Heart left ventricle (tissue), 16 donors: Measurements from ENCODE around the gene MLLT3. TPM values are rescaled to one million over a fixed set of nuclear protein-coding genes. Genes with fewer than 3 reads are reported as not detected.

Source experiments
- ATAC-seq, 4 donors: fragments of 200-7000 bp; cut with Tn5 transposase; one replicate each; pipeline ENCODE4 v1.9.1; 2020 to 2022; ENCODE audit warnings: moderate library complexity in 4 of 4, mild to moderate bottlenecking in 3 of 4, moderate number of reproducible peaks in 1 of 4
- DNase-seq, 5 donors: peaks; one replicate each; pipeline ENCODE4 v3.0.0-alpha.2; 2020
- H3K27ac ChIP-seq, 12 donors: fragments of 200-600 bp; sonication (generic) in 4 of 12; one replicate each; pipeline versions ENCODE4 v1.5.0 to v1.8.0; 2016 to 2022; ENCODE audit warnings: mild to moderate bottlenecking in 2 of 12
- H3K27me3 ChIP-seq, 9 donors: fragments of 200-600 bp; sonication (generic) in 2 of 9; one replicate each; pipeline versions ENCODE4 v1.5.1 to v1.8.0; 2016 to 2022; ENCODE audit warnings: mild to moderate bottlenecking in 3 of 9
- H3K36me3 ChIP-seq, 9 donors: fragments of 200-600 bp; sonication (generic) in 2 of 9; one replicate each; pipeline versions ENCODE4 v1.5.0 to v1.8.0; 2018 to 2022; ENCODE audit warnings: mild to moderate bottlenecking in 2 of 9
- H3K4me1 ChIP-seq, 12 donors: fragments of 200-600 bp; sonication (generic) in 4 of 12; one replicate each; pipeline versions ENCODE4 v1.5.0 to v1.8.0; 2016 to 2022; ENCODE audit warnings: mild to moderate bottlenecking in 3 of 12
- H3K4me3 ChIP-seq, 12 donors: fragments of 200-600 bp; sonication (generic) in 4 of 12; one replicate each; pipeline versions ENCODE4 v1.5.0 to v1.8.0; 2017 to 2022; ENCODE audit warnings: mild to moderate bottlenecking in 9 of 12, moderate library complexity in 4 of 12
- H3K9me3 ChIP-seq, 12 donors: fragments of 200-600 bp; sonication (generic) in 4 of 12; one replicate each; pipeline versions ENCODE4 v1.5.0 to v1.8.0; 2016 to 2022; ENCODE audit warnings: mild to moderate bottlenecking in 1 of 12
- POLR2A ChIP-seq, 2 donors: fragments of 450-650 bp; IDR thresholded peaks; one replicate each; pipeline ENCODE4 v1.6.1; 2017; ENCODE audit warnings: antibody characterized with exemption in 2 of 2, mild to moderate bottlenecking in 2 of 2, moderate library complexity in 2 of 2
- WGBS, 4 donors: extraction: QIAGEN DNeasy Blood & Tissue Kit in 2 of 4; methylation state at CpG; one replicate each; pipeline versions ENCODE4 v1.1.5 to v1.1.7; 2013 to 2018; 5-methylcytosine and 5-hydroxymethylcytosine counted together
- intact Hi-C, 10 donors: fragments of 100-400 bp; cut with DNase I; formaldehyde crosslinking; loops; one replicate each; pipeline versions ENCODE4 v1.11.1 to v1.14.2; 2022
- polyA plus RNA-seq, 2 donors: library from polyadenylated mRNA; stranded (reverse); fragments of 200-250 nt; gene quantifications; one replicate each; pipeline ENCODE4 v1.2.3, GENCODE V29; 2013
- total RNA-seq, 9 donors: library from RNA; depleted of rRNA in 2 of 9; stranded (reverse); fragments of >200 nt in 2 of 9; fragmentation: NEBNext Ultra II Directional in 3 of 9; extraction: Animal tissue kit (Norgen Biotek cat#: 25700) in 3 of 9; gene quantifications; one replicate each; pipeline versions ENCODE4 v1.1.0 to v1.2.4, GENCODE V29; 2016 to 2023
- TF ChIP-seq, protein P1 (sequence below), 12 donors: fragments of 200-600 bp; sonication (generic) in 4 of 12; IDR thresholded peaks; one replicate each; pipeline versions ENCODE4 v1.5.0 to v1.8.0; 2018 to 2022; ENCODE audit warnings: antibody characterized with exemption in 12 of 12, mild to moderate bottlenecking in 5 of 12
- donor health status: ischemic (EF 13 %, LVEDD 7.1; RV severe dilation, severe dysfunction).
- donor health status: healthy with polysubstance abuse.
- donor health status: DM: no; HTN: yes; CAD: no.
- donor health status: DM: no; HTN: no; CAD: no.
- donor health status: ischemic (EF 25% LVEDD 6.9; RV normal size, moderate dysfunction).
- donor health status: ischemic (EF 25% LVEDD 5.7; RV mildly dilated, moderate dysfunction).
- donor health status: healthy.
- donor health status: DM: yes; HTN: yes; CAD: no.
- donor health status: ischemic (EF 35%, LVEDD 5.7; RV mildly dilated, moderate dysfunction).
- donor health status: nonischemic (EF 11% LVEDD 7.7; RV severe dilation, severe dysfunction).
- donor health status: DM: yes; HTN: yes; CAD: no.
- donor health status: PGD.
- donor health status: ischemic (EF 29% LVEDD 5.4; RV normal size, mild dysfunction).
- donor health status: nonischemic (EF 23%, LVEDD 6.1; RV moderate dilation, normal function).

Gene MLLT3
- total and polyA plus RNA-seq, 11 donors, result 7.5 to 21.0 (median 15.3) TPM

DNA sequence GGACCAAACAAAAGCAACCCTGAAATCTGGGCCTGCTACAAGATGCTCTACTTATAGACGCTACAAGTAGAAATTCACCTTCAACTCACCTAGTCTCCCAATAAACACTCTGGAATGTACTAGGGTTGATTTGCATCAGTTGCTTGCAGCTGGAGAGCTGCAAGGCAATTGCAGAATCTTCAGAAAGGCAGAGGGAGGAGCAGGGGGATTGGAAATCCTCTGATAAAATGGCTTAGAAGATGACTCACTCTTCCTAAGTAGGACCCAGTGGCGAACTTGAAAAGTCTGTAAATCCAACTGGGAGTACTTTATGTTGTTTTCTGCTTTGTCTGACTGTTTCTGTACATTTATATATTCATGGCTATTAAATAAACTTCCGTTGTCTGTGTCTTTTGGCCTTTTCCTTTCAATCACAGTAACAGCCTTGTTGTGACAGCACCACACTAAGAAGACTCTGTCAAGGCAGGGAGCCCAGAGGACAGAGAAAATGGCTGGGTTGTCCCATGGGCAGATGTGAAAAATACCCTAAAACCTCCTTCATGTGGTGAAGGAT, 14.7 kb upstream of the MLLT3 start:
- WGBS, 4 donors, result 72 to 84% (median 81%) methylated on average over 3 of the region's 3 CpGs
- TF ChIP-seq, protein P1, sequence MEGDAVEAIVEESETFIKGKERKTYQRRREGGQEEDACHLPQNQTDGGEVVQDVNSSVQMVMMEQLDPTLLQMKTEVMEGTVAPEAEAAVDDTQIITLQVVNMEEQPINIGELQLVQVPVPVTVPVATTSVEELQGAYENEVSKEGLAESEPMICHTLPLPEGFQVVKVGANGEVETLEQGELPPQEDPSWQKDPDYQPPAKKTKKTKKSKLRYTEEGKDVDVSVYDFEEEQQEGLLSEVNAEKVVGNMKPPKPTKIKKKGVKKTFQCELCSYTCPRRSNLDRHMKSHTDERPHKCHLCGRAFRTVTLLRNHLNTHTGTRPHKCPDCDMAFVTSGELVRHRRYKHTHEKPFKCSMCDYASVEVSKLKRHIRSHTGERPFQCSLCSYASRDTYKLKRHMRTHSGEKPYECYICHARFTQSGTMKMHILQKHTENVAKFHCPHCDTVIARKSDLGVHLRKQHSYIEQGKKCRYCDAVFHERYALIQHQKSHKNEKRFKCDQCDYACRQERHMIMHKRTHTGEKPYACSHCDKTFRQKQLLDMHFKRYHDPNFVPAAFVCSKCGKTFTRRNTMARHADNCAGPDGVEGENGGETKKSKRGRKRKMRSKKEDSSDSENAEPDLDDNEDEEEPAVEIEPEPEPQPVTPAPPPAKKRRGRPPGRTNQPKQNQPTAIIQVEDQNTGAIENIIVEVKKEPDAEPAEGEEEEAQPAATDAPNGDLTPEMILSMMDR (IDR thresholded peaks at IDR 0.05), result no peak
- TF ChIP-seq POLR2A (IDR thresholded peaks at IDR 0.05), result no peak
- Histone ChIP-seq H3K27me3 (no peaks in the 10 kb centered on the region), H3K9me3 (no peaks in the 10 kb centered on the region), H3K36me3 (no peaks in the 10 kb centered on the region), H3K4me1 (no peaks in the 10 kb centered on the region), H3K4me3 (no peak overlapping the region), H3K27ac (no peak overlapping the region)
- intact Hi-C loops, result no loop called here
- ATAC-seq (no peak), DNase-seq (no peak)

DNA sequence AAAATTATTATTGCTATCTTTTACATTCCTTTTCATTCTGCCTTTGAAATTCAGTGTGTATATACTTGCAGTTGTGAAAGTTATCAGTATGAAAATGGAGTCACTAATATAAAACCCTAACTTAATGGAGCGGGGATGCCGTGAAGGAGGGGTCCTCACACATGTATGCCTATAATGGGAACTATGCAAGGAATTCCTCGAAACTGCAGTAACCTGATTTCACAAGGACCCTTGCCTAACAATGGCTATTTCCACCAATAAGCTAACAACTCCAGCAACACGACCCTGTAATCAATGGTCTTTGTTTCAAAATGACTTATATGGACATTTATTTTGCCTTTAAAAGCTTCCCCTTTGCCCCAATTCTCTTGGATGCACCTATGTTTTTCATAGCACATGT, 12.6 kb upstream of the MLLT3 start:
- intact Hi-C loops, result no loop called here
- no peak overlapping the region for H3K27ac ChIP-seq

DNA sequence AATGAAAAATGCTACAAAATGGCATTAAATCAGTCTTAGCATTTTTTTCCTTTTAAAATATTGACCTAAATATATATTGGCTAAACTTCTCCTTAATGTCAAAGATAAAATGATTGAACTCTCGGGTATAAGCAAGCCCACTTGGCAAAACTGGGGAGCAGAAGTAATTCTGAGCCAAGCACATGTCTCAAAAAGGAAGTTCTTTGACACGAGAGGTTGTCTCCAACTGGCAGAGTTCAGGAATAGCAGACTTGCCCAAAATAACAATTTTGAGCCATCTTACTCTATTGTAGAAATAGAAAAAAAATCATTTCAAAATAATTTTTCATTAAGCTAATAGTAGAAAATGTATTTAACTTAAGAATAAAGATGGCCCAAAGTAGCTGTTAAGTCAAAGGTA, 10.4 kb upstream of the MLLT3 start:
- WGBS, 4 donors, result 55 to 72% (median 56%) methylated on average over 2 of the region's 2 CpGs
- no peaks in the 10 kb centered on the region for H3K27me3 ChIP-seq
- no peak for ATAC-seq

More for the DNA sequence above, 12.6 kb upstream of the MLLT3 start:
- 78 to 84% (median 80%) methylated on average over 4 of the region's 4 CpGs for WGBS, 4 donors
- Histone ChIP-seq H3K36me3 (no peaks in the 10 kb centered on the region), H3K27me3 (no peaks in the 10 kb centered on the region), H3K4me3 (no peak overlapping the region), H3K9me3 (no peaks in the 10 kb centered on the region), H3K4me1 (no peaks in the 10 kb centered on the region)
- TF ChIP-seq POLR2A (IDR thresholded peaks at IDR 0.05), result no peak
- TF ChIP-seq, protein P1 (IDR thresholded peaks at IDR 0.05), result no peak
- ATAC-seq (no peak), DNase-seq (no peak)

DNA sequence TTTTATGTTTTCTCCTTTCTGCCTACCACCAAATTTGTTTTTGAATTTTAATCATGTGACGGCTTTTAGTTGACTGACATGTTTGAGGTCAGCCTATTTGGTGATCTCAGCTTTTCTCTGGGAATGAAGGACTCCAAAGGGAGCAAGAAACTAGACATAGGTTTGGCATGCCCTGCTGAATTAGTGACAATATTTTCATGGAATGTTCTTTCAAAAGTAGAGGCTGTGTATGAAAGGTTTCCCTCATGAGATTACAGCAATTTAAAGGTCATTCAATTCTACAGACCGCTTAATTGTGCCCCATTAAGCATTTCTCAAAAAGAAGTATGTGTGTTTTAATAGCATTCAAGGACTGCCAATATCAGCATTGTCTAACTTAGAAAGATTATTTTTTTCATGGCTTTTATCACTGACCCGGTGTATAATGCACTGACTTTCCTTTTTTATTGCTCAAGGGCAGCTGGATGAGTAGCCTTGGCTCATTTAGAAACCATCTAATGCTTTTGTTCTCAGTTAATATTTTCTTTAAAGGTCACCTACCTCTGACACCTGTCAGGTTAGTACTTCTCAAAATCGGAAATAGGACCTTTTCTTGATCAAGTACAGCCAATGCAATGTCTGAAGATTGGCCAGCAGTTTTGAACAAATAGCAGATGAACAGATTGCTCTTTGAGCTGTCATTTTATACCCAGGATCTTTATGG, 8.1 kb upstream of the MLLT3 start:
- TF ChIP-seq, protein P1 (IDR thresholded peaks at IDR 0.05), result no peak
- TF ChIP-seq POLR2A (IDR thresholded peaks at IDR 0.05), result no peak
- intact Hi-C loops, result no loop called here
- no peak for ATAC-seq
- Histone ChIP-seq H3K9me3 (no peaks in the 10 kb centered on the region), H3K36me3 (no peaks in the 10 kb centered on the region), H3K27me3 (no peaks in the 10 kb centered on the region), H3K4me1 (peaks cover 0 to 1% (median 0%) of the 10 kb centered on the region in 12 donors), H3K4me3 (no peak overlapping the region), H3K27ac (no peak overlapping the region)
- WGBS, 4 donors, result 71 to 83% (median 72%) methylated on average over 4 of the region's 4 CpGs
- no peak for DNase-seq

More for the DNA sequence above, 10.4 kb upstream of the MLLT3 start:
- Histone ChIP-seq H3K4me1 (no peaks in the 10 kb centered on the region), H3K4me3 (no peak overlapping the region), H3K9me3 (no peaks in the 10 kb centered on the region), H3K27ac (no peak overlapping the region), H3K36me3 (no peaks in the 10 kb centered on the region)
- intact Hi-C loops, result no loop called here
- DNase-seq, result no peak
- no peak for TF ChIP-seq POLR2A (IDR thresholded peaks at IDR 0.05)
- TF ChIP-seq, protein P1 (IDR thresholded peaks at IDR 0.05), result no peak
